OCI-LY7 (cell line): ENCODE measurements around the gene RBMS1.

Experiments used
- CTCF ChIP-seq: fragments of 200-600 bp; sonication (generic); conservative IDR thresholded peaks from 2 replicates; pipeline ENCODE4 v1.5.1; 2014; ENCODE audit warnings: mild to moderate bottlenecking, antibody characterized with exemption, low read length, moderate library complexity, mixed read lengths
- EZH2phosphoT487 ChIP-seq: fragments of 200-600 bp; sonication (generic); IDR thresholded peaks from 2 replicates; pipeline ENCODE4 v1.6.1; 2018; ENCODE audit warnings: low read depth, borderline replicate concordance, mild to moderate bottlenecking, mixed run types, antibody characterized with exemption, low read length, moderate library complexity, mixed read lengths

GRCh38 chr2:160278101-160278878 lies 215.3 kb downstream of the RBMS1 start:
- TF ChIP-seq CTCF (no peak), EZH2phosphoT487 (no peak)
